Panc1 (cell line): ENCODE results near the gene CLMN. TPM values are rescaled to one million over a fixed set of nuclear protein-coding genes. Genes with fewer than 3 reads are reported as not detected.

ENCODE experiments used
- ATAC-seq: fragments of 200-7000 bp; cut with Tn5 transposase; 2 replicates; pipeline ENCODE4 v1.9.1; 2020; ENCODE audit warnings: mild to moderate bottlenecking, moderate library complexity
- BruUV-seq: library from RNA; stranded (reverse); fragments of 400-500 nt; replicated peaks from 2 replicates; lab custom pipeline; 2021; lab: Mats Ljungman, UMichigan
- CTCF ChIA-PET: fragments of 300-600 bp; sonication (Branson Sonifier 250); formaldehyde crosslinking; loops from one replicate; lab custom pipeline; 2022; ENCODE audit warnings: antibody characterized with exemption; lab: Charles Lee
- POLR2A ChIA-PET: fragments of 300-600 bp; sonication (Branson Sonifier 250); formaldehyde crosslinking; loops from one replicate; lab custom pipeline; 2022; ENCODE audit warnings: antibody characterized with exemption; lab: Charles Lee
- DNase-seq: peaks from one replicate; pipeline ENCODE4 v3.0.0-alpha.2; 2010; ENCODE audit warnings: low read depth, low spot score
- H3K27ac ChIP-seq: 2 replicates; pipeline ENCODE4 v1.5.1; 2011; ENCODE audit warnings: mild to moderate bottlenecking, low read length, inconsistent platforms
- H3K27me3 ChIP-seq: fragments of 200-500 bp; sonication (Bioruptor generic); 2 replicates; pipeline ENCODE4 v1.6.0; 2014; ENCODE audit warnings: low read length, inconsistent platforms; ENCODE audit not compliant: control insufficient read depth, insufficient read depth
- H3K36me3 ChIP-seq: fragments of 200-500 bp; sonication (Bioruptor generic); 2 replicates; pipeline ENCODE4 v1.5.1; 2014; ENCODE audit warnings: inconsistent platforms, mild to moderate bottlenecking, low read length, moderate library complexity; ENCODE audit not compliant: control insufficient read depth, insufficient read depth
- H3K4me1 ChIP-seq: 2 replicates; pipeline ENCODE4 v1.5.1; 2011; ENCODE audit warnings: inconsistent platforms, mild to moderate bottlenecking, low read length, moderate library complexity; ENCODE audit not compliant: control insufficient read depth, insufficient read depth
- H3K4me3 ChIP-seq, 2 experiments: 2 replicates each; pipeline ENCODE4 v1.5.1; 2011 to 2012; ENCODE audit warnings: low read depth in 2 of 2, low read length in 2 of 2, mild to moderate bottlenecking in 2 of 2, inconsistent platforms in 1 of 2, moderate library complexity in 1 of 2
- H3K9me3 ChIP-seq: fragments of 200-500 bp; sonication (Bioruptor generic); 2 replicates; pipeline ENCODE4 v1.5.1; 2014; ENCODE audit warnings: low read depth, mild to moderate bottlenecking, inconsistent platforms, low read length, moderate library complexity; ENCODE audit not compliant: control insufficient read depth, insufficient read depth
- CTCF ChIP-seq: fragments of 450-650 bp; IDR thresholded peaks from 2 replicates; pipeline ENCODE4 v1.5.1; 2017; ENCODE audit warnings: mild to moderate bottlenecking
- POLR2AphosphoS5 ChIP-seq: IDR thresholded peaks from 2 replicates; pipeline ENCODE4 v1.6.1; 2012; ENCODE audit warnings: mild to moderate bottlenecking, low read depth, low read length, moderate library complexity
- REST ChIP-seq, 2 experiments: IDR thresholded peaks; 2 replicates each; pipeline ENCODE4 v1.6.1; 2011 to 2012; ENCODE audit warnings: low read depth in 2 of 2, control low read depth in 1 of 2, low read length in 1 of 2, mild to moderate bottlenecking in 1 of 2, moderate library complexity in 1 of 2; ENCODE audit not compliant: insufficient read depth in 1 of 2
- SIN3A ChIP-seq: IDR thresholded peaks from 2 replicates; pipeline ENCODE4 v1.6.1; 2012; ENCODE audit warnings: low read depth, mild to moderate bottlenecking, low read length, moderate library complexity, borderline replicate concordance; ENCODE audit not compliant: insufficient read depth
- TCF7L2 ChIP-seq: IDR thresholded peaks from 2 replicates; pipeline ENCODE4 v1.6.1; 2011; ENCODE audit warnings: mild to moderate bottlenecking, low read depth, low read length, inconsistent platforms
- in situ Hi-C: cut with HindIII; loops from 2 replicates; pipeline ENCODE4 v1.10.0; 2016; ENCODE audit warnings: low sequenced_read_pairs, low pct_unique_long_range_greater_than_20kb
- intact Hi-C: fragments of 100-400 bp; cut with micrococcal nuclease; formaldehyde crosslinking; loops from one replicate; pipeline ENCODE4 v1.10.0; 2022; ENCODE audit not compliant: unreplicated experiment
- total RNA-seq: library from RNA; stranded (reverse); gene quantifications from one replicate; pipeline ENCODE4 v1.2.1, GENCODE V29; 2021; ENCODE audit not compliant: unreplicated experiment

CLMN gene
- total RNA-seq, 1 experiment from 2014 or later: 34.9 TPM

- ATAC-seq (no peak), DNase-seq (no peak)
- Histone ChIP-seq H3K4me1 (no peaks in the 10 kb centered on the region), H3K27ac (no peak overlapping the region), H3K27me3 (no peaks in the 10 kb centered on the region), H3K36me3 (no peaks in the 10 kb centered on the region; the same call in 1 of the 2 replicates), H3K4me3 (no peak overlapping the region), H3K9me3 (no peaks in the 10 kb centered on the region)
- CTCF ChIA-PET: no interaction called here
- TF ChIP-seq POLR2AphosphoS5: no peak
- no peak for TF ChIP-seq SIN3A
- TF ChIP-seq TCF7L2: no peak
- no peak for TF ChIP-seq REST (IDR thresholded peaks at IDR 0.05; ENCODE audit: insufficient read depth in 1 of 2, low read depth in 2 of 2, low read length in 1 of 2)
- TF ChIP-seq CTCF: no peak
- POLR2A ChIA-PET: no interaction called here
- intact Hi-C loops: no loop called here
- in situ Hi-C loops: no loop called here
- no TSS peak for BruUV-seq
Observed at GRCh38 chr14:95185033-95185766, 134.5 kb downstream of the CLMN start.

- H3K27me3 ChIP-seq: no peaks in the 10 kb centered on the region
Observed at GRCh38 chr14:95184413-95184790, 135.3 kb downstream of the CLMN start.

More at GRCh38 chr14:95184413-95184790, 135.3 kb downstream of the CLMN start:
- no peaks in the 10 kb centered on the region for H3K4me1 ChIP-seq
- H3K27ac ChIP-seq: no peak overlapping the region
- no peaks in the 10 kb centered on the region for H3K9me3 ChIP-seq
- no peaks in the 10 kb centered on the region; the same call in 1 of the 2 replicates for H3K36me3 ChIP-seq
- TF ChIP-seq TCF7L2 (no peak), REST (IDR thresholded peaks at IDR 0.05; ENCODE audit: insufficient read depth in 1 of 2, low read depth in 2 of 2, low read length in 1 of 2) (no peak), POLR2AphosphoS5 (no peak), SIN3A (no peak), CTCF (no peak)
- BruUV-seq: no TSS peak
- ATAC-seq (no peak), DNase-seq (no peak)
- CTCF ChIA-PET: no interaction called here
- no peak overlapping the region for H3K4me3 ChIP-seq
- POLR2A ChIA-PET: no interaction called here
- intact Hi-C loops (no loop called here), in situ Hi-C loops (no loop called here)
